NCI-H1105 (cell line): ENCODE results near the gene FTCDNL1.

ENCODE experiments used
- DNase-seq: peaks from one replicate; lab custom pipeline; 2025; lab: John Stamatoyannopoulos, UW

The FTCDNL1 gene

DNA sequence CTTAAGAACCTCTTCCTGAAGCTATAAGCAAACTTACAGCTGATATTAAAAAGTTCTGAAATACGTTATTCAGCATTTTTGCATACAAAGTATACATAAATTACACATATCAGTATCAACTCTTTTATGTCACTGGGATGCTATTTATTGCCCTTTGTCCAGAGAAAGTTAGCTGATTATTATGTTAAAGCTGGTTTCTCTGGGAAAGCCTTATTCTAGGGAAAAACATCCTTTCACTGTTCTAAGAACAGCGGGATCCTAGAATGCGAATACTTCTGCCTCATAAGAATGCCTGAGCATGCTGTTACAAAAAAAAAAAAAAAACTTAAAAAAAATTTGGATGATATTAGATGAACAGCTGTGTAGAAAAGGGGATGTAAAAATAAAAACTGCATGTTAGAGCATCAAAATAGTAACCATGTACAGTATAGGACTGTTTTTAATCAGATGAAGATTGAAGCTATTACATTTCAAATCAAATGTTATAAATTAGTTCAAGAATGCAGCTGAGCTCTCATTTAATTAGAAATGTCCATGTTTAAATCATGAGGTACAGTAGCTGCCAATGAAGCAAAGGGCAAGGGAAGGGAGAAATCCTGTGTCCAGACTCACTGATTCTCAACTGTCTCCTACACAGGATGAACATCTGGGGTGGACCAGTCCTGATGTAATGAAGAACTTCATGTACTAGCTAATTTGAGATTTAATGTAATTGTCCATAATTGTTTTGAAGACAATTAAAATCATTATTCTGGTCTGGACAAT, 8.2 kb downstream of the FTCDNL1 start:
- no peak for DNase-seq

DNA sequence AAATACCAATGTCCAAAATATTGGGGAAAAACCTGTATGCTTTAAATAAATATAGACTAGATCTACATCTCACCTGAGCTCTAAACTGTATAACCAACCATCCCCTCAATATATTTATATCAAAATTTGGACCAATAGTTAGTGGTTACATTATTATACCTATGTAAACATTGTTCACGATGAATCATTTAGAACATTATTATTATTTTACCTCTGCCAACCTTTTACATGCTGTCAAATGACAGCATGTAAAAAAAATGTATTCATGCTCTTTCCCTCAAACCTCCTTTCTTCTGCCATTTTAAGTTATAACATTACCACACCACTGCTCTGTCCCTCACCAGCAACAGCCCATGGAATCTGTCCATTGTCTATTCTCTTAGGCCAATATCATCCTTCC, 9.6 kb downstream of the FTCDNL1 start:
- DNase-seq, result no peak

DNA sequence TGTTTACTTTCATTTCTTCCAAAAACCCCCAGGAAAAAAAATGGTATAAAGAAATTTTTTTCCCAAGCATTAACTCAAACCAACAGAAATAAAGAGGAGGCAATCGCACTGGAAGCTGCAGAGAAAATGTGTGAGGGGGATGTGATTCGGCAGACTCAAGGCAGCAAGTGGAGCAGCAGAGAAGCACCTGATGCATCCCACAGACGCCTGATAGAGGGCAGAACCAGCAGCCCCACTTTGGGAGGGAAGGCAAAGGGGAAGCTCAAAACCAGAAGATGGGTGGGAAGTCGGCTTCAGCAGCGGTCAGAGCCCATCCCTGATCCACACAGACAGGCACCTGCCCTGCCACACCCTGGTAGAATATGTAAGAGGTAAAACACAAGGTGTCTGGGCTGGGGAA, 12.6 kb downstream of the FTCDNL1 start:
- no peak for DNase-seq

DNA sequence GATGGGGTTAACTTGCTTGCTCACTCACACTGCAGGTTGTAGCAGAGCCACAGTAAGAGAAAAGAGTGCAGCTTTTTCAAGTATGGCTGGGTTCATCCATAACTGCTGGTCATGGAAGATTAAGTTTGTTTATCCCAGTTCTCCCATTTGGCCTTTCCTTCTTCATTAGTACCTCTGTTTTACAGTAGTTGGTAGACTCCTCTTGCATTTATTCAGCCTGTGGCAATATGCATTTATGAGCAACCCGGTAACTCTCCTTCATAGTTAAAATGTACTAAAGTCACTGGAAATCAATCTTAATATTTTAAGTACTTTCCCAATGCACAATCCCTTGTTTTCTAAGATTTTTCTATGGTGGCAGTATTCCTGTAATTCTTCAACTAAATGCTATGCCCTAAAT, 14.0 kb downstream of the FTCDNL1 start:
- DNase-seq, result no peak

DNA sequence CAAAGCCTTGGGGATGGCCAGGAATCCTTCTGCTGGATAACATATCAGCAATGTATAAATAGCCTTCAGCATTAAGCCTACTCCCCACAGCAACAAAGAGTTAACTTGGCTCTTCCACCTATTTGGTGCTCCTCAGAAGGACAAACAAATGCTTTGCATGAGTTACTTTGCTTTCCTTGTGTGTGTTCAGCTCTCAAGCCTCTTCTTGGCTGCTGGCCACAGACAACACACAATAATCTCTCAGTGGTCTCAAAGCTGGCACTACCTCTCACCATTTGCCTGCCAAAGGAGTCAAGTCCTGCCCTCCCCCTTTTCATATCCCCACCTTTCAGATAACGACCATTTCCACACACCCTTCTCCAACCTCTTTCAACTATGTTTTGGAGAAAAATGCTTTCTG, 17.5 kb downstream of the FTCDNL1 start:
- DNase-seq, result peak; percentile 74

DNA sequence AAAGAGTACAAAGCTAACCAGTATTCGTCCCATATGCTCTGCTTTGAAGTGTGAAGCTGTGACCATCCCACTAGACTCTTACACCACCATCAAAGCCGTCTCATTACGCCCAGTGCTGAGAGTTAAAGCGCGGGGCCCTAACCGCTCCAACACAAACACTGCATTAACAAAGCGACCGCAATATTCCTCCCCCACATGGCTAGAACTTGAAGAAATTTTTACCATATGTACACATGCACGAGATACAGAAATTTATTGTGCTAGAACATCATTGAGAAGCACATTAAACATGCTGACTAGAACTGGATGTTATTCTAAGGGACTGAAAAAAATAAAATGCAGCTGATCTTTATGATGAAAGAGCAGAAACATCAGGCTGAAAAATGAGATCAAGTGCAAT, 20.5 kb downstream of the FTCDNL1 start:
- DNase-seq, result no peak

DNA sequence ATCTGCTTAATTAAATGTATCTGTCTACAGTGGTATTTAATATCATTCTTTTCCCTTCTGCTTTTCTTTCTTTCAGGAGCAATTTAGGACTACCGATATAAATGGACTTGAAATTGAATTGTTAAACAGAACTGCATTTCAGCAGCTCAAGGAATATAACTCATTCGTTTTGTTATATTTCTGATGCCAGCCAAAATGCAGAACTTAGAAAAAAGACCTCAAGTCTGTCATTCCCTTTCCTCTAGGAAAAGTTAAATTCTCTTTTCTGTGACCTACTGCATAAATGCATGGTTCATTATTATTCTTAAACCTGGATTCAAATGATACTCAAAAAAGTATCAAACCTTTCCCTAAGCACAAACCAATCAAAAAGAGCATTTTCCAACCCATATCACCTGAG, 21.4 kb downstream of the FTCDNL1 start:
- no peak for DNase-seq

DNA sequence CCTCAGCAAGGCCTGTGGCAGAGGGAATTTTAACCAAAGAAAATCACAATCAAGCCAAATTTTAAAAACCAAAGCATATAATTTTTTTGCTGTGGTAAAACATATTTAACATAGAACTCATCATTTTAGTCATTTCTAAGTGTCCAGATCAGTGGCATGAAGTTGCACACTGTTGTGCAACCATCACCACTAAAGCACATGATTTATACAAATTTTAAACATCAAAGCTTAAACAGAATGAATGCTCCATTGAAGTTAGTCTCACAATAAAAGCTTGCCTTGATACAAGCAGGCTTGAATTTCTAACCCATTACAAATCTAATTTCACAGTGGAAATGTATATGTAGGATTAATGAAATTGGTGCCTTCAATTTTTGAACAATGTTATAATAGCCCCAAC, 31.2 kb downstream of the FTCDNL1 start:
- DNase-seq, result no peak

DNA sequence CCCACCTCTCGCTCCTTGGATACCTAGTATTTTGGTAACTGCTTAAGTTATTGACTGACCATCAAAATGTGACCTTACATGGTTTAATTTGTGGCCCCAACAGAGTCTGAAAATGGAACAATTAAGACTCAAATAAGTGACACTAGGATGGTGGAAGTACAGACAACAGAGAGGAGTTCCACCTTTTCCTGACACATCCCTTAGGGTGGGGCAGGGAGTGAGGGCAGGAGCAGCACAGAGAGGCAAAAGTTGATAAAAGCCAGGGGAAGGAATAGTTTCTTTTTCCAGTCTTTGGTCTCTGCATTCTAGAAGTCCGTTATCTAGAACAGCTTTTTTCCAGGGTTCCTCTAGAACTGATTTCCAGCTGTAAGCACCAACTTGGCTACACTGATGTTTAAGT, 32.2 kb downstream of the FTCDNL1 start:
- no peak for DNase-seq

DNA sequence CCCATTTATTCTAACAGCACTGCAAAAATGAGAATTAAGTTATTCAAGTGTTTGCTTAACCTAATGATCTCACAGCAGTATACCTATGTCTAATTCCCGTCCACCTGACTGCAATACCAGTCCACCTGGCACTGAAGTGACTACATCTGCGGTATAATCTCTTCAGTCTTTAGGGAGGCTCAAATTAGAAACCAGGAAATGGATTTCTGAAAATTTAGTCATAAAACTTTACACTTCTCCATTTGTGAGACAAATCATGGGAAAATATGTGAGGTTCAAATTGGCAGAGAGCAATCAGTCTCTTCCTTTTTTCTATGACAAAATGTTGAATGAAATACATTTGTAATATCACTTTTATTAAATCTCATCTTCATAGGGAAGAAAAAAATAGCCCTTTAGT, 33.0 kb downstream of the FTCDNL1 start:
- DNase-seq, result peak; percentile 56

DNA sequence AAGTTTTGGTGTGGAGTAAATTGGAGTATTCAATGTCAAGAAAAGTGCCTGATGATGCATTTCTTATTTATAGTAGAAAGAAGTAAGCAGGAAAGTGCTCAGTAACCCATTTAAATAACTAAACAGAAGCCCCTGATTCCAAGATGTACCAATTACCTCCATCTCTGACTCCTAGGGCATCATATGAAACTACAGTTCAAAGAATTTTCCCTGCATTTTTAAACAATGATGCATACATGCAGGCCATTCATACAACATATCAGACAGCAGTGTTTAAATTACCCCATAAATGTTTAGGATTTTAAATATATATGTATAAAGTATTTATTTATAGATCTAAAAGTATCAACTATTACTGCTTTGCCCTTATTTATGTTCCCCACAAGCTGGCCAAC, 36.2 kb downstream of the FTCDNL1 start:
- no peak for DNase-seq

DNA sequence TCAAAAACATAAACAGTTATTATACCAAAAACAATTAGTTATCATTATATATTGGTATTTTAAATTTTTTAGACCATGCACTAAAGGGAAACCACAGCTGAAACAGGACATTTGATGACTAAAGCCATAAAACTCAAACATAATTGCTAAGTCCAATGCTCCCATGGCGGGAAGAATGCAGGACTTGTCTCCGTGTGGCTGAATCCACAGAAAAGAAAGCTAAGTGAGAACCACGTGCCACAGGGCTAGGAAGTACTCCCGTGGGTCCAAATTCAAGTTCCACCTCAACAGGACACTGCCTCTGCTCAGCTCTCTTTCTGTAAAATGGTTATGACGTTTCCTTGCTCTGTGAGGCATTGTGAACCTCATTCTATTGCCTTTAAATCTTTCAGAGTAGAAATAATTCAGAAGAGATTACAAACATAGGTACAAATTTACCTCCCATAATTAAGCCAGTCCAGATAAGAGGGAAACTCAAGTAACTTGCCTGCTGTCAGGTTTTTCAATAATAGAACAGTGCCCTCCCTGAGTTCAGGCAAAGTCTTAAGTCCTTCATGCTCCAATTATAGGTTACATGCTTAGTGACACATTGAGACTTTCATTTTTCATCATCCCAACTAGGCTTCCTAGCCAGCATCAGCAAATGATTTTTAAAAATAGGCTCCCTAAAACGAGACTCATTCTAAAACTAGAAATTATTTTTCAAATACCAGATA, 36.7 kb downstream of the FTCDNL1 start:
- no peak for DNase-seq

DNA sequence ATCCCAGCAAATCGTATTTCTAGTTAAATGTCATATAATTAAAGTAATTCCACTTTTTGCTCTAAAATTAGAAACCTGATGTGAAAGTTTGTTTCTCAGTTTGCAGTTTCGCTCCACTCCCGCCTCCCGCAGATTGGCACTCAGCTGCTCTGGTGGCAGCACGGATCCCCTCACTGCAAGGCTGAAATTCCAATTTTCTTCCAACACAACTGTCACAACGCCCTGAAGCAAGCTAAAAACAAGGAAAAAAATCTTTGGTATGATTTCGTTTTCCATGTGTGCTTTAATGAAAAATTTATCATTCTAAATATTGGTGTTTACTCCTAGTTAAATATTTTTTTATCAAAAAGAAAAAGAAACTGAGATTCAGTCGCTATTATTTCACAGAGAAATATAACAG, 38.5 kb downstream of the FTCDNL1 start:
- DNase-seq, result no peak

DNA sequence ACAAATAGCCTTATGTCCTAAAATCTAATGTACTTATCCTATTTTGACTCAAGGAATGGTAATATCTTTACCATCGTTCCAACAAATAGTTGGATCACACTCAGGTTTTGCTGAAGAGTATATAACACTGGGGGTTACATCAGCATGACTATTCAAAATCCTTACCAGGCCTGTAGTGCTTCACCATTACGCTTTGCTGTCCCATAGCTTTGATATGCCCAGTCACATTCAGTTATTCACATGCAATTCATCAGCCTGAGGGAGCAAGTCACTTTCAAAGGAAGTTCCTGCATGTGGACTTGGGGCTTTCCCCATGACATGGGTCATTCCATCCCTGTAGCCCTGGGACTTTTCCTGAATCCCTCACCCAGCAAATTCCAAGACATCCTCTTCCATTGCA, 39.6 kb downstream of the FTCDNL1 start:
- DNase-seq, result no peak

DNA sequence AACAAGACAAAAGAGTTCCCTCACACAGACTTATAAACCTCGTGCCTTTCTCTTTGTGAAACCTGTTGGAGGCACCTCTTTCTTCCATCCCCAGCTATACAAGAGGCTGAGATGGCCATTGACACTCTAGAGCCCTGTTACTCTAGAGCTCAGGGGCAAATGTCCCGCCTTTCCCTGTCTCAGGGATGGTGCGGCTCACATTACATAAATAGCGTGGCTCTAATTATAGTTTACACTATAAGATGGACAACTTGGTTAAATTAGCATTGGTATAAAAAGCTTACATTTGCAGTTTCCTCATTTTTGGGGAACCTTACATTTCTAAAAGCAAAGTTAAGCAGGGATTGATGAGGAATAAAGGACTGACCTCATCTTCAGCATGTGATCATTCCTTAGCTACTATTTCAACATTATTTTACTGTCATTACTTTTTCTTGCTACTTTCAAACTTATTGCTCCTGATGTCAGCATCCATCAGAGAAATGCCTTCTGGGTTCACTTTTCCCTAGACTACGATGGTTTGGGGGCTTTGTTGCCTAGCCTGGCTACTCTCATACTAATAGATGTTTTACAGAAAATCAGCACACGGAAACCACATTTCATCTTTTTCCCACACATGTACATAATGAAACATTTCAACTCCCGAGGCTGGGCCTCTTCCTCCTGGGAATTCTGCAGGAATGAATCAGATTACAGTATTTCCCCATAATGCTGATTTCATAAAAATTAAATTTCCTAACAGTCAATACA, 40.4 kb downstream of the FTCDNL1 start:
- no peak for DNase-seq

DNA sequence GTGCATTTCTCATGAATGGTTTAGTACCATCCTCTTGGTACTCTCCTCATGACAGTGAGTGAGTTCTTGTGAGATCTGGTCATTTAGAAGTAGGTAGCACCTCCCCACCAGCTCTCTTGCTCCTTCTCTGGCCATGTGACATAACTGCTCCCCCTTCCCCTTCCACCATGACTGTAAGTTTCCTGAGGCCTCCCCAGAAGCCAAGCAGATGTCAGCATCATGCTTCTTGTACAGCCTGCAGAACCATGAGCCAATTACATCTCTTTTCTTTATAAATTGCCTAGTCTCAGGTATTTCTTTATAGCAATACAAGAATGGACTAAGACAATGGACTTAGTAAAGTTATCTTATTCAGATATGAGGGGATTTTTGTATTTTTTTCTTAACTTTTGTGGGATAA, 43.0 kb downstream of the FTCDNL1 start:
- DNase-seq, result no peak

DNA sequence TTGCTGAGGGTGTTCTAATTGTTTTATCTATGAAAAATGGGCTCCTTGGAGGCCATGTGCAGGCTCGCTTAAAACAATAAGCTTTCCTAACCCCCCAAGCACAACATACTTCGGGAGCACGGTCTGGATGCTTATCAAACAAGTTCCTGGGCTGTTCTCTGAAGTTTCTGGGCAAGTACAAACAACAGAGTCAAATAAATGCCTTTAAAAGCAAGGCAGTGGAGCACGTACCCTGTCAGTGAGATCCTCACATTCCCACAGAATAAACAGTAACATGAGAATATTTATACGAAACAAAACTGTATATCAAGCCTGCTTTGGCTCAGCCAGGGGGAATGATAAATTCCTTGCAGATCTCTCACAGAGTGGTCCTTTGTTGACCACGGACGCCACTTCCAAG, 44.8 kb downstream of the FTCDNL1 start:
- no peak for DNase-seq

DNA sequence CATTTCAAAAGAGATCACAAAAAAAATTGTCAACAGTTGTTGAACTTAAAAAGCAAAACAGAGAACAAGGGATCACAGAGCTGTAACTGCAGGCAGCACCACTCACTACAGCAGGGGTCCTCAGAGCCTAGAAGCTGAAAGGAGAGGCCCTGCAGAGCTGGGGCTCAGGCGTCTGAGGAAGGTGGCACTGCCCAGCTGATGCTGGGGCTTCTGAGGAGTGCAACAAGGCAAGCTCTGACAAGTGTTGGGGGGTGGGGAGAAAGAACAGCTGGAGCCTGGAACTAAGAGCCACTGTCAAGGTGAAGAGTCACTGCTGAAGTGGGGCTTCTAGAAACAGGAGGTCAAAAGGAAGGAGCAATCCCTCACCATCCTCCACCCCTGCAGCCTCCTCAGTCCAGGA, 46.2 kb downstream of the FTCDNL1 start:
- no peak for DNase-seq

DNA sequence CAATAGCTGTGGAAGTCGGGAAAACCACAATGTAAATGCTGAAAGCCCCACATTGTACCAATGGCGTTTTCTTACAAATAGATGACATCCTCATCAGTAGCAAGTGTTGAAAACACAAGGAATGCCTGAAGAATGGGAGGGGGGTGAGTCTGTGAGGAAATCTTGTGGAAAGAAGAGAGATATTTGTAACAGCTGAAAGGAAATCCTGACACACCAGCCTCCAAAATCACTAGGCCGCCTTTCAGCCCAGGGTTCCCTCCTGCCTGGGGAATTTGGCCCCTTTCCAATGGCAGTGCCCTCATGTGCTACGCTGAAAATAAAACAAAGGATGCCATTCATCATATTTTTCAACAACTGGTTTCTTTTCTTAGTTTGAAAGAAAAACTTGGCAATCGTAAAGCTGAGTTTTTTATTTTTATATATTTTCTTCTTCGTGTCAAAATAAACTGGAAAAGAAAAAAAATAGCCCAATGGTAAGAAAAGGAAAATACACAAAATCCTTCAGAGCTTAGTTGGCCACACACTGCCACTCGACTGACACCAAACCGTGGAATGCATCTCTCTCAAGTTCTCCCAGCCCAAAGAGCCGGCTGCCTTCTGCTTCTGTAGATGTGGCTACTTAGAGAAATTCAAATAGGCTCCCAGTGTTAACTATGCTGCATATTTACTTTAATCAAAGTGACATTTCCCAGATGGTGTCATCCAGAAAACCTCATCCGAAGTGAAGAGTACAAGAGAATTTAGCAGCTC, 52.0 kb downstream of the FTCDNL1 start:
- no peak for DNase-seq

DNA sequence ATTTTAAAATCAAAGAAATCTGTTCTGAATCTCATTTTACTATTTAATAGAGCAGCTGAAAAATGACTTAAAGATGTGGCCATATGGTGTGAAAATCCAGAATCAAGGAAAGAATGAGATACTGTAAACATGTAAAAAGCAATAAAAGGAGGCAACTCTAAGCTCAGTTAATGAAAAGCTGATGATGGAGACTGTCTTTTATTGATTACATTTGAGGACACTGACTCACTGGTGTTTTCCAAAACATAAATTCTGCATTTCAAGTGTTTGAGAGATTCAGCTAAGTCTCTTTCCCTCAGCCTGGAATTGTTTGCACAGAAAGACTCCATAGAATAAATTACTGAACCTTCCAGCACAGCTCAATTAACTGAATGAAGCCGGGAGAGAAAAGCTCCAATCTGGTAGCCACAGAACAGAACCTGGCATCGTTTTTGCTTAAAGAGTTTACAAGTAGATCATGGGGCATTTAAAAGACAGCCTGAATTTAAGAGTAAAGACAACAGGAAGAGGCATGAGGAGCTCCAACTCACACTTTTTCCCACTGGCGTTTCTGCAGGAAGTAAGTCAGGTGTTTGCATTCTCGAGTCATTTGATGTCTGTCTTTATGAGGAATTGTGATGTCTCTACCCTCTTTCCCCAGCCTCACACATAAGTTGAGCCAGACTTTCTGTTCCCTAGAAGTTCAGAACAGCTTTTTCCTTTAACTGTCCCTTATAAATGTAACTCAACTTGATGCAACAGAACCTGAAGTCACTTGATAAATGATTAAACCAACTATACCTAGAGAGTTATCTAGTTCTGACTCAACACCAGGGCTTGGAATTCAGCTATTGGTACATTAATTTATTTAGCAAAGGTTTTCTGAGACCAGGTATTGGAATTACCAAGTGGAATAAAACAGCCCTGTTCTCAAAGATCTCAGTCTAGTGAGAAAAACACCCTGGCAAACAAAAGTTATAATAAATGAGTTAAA, 53.3 kb downstream of the FTCDNL1 start:
- no peak for DNase-seq

DNA sequence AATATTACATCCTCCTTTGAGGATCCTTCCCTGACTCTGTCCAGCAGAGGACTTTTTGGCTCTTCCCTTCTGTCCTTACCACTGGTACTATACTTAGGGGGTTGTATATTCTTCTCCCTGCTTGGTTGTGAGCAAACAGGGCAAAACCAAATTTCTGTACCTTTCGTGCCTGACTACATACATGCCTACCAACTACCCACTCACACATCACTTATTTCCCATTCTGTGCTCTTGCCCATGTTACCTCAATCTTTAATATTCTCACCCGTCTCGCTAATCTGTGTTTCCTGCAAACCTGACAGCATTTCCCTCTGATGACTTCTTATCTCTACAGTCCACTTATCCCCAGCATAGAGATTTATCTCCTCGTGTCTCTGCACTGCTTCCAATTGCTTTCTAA, 58.6 kb downstream of the FTCDNL1 start:
- no peak for DNase-seq
